HEK293T (cell line): Measurements from ENCODE around the gene CTDP1.

Source experiments
- CTBP1 ChIP-seq: fragments of 450-650 bp; IDR thresholded peaks from 2 replicates; pipeline ENCODE4 v1.6.1; 2016; ENCODE audit warnings: borderline replicate concordance
- ELF4 ChIP-seq: fragments of 450-650 bp; IDR thresholded peaks from 2 replicates; pipeline ENCODE4 v1.6.1; 2017; ENCODE audit warnings: antibody characterized with exemption
- FOXA1 ChIP-seq: fragments of 450-650 bp; IDR thresholded peaks from 2 replicates; pipeline ENCODE4 v1.6.1; 2016; ENCODE audit warnings: mild to moderate bottlenecking
- FOXK2 ChIP-seq: fragments of 450-650 bp; IDR thresholded peaks from 2 replicates; pipeline ENCODE4 v1.6.1; 2016; ENCODE audit warnings: mild to moderate bottlenecking
- LEF1 ChIP-seq: fragments of 450-650 bp; IDR thresholded peaks from 2 replicates; pipeline ENCODE4 v1.6.1; 2017; ENCODE audit warnings: mild to moderate bottlenecking, borderline replicate concordance
- NFRKB ChIP-seq: fragments of 450-650 bp; IDR thresholded peaks from 2 replicates; pipeline ENCODE4 v1.6.1; 2016; ENCODE audit warnings: mild to moderate bottlenecking, moderate library complexity
- SP1 ChIP-seq: fragments of 450-650 bp; IDR thresholded peaks from 2 replicates; pipeline ENCODE4 v1.6.1; 2017
- SUZ12 ChIP-seq: fragments of 450-650 bp; IDR thresholded peaks from 2 replicates; pipeline ENCODE4 v1.6.1; 2016; ENCODE audit warnings: mild to moderate bottlenecking
- TARDBP ChIP-seq: fragments of 450-650 bp; IDR thresholded peaks from 2 replicates; pipeline ENCODE4 v1.6.1; 2016

DNA sequence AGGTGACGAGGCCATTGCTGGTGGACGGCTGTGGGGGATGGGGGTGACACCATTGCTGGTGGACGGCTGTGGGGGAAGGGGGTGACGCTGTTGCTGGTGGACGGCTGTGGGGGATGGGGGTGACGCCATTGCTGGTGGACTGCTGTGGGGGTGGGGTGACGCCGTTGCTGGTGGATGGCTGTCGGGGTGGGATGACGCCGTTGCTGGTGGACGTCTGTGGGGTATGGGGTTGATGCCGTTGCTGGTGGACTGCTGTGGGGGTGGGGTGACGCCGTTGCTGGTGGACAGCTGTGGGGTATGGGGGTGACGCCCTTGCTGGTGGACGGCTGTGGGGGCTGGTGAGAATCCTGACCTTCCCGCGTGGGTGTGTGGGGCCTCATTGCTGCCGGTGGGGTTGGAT, 47.1 kb downstream of the CTDP1 start:
- TF ChIP-seq CTBP1 = no peak
- no peak for TF ChIP-seq TARDBP
- no peak for TF ChIP-seq NFRKB
- no peak for TF ChIP-seq SUZ12
- TF ChIP-seq FOXK2 = no peak
- TF ChIP-seq FOXA1 = no peak
- no peak for TF ChIP-seq LEF1
- TF ChIP-seq SP1 = no peak
- no peak for TF ChIP-seq ELF4
